Esophagus squamous epithelium (tissue), 5 donors: ENCODE data around the gene MYO19. TPM values are rescaled to one million over a fixed set of nuclear protein-coding genes. Genes with fewer than 3 reads are reported as not detected.
A peak's percentile ranks its signal among the peaks of the same experiment; 100 is the strongest.
"Not testable (repeated sequence)": the region's sequence is repeated elsewhere in the genome, so short reads cannot be mapped to it uniquely, and the experiment has no call there.

ENCODE experiments used
- DNase-seq: peaks from one replicate; lab custom pipeline; 2025; lab: John Stamatoyannopoulos, UW
- H3K27ac ChIP-seq, 4 donors: fragments of 200-600 bp; sonication (generic); one replicate each; pipeline ENCODE4 v1.5.1; 2016 to 2019; ENCODE audit warnings: mild to moderate bottlenecking in 1 of 4
- H3K27me3 ChIP-seq, 4 donors: fragments of 200-600 bp; sonication (generic); 1 replicate in 3 of 4; 2 replicates in 1 of 4; pipeline versions ENCODE4 v1.5.1 to v1.6.0; 2017 to 2021; ENCODE audit warnings: antibody characterized with exemption in 1 of 4
- H3K36me3 ChIP-seq, 3 donors: fragments of 200-600 bp; sonication (generic); one replicate each; pipeline ENCODE4 v1.5.1; 2016 to 2019
- H3K4me1 ChIP-seq, 3 donors: fragments of 200-600 bp; sonication (generic); one replicate each; pipeline ENCODE4 v1.5.1; 2017 to 2019
- H3K4me3 ChIP-seq, 4 donors: fragments of 200-600 bp; sonication (generic); 1 replicate in 3 of 4; 2 replicates in 1 of 4; pipeline ENCODE4 v1.5.1; 2016 to 2019; ENCODE audit warnings: mild to moderate bottlenecking in 2 of 4, moderate library complexity in 1 of 4
- H3K9me3 ChIP-seq, 3 donors: fragments of 200-600 bp; sonication (generic); one replicate each; pipeline ENCODE4 v1.5.1; 2016 to 2019
- CTCF ChIP-seq, 6 experiments: fragments of 450-650 bp in 4 of 6; fragments of 200-600 bp in 2 of 6; sonication (generic) in 2 of 6; IDR thresholded peaks; one replicate each; pipeline ENCODE4 v1.5.1; 2016 to 2019; ENCODE audit warnings: antibody characterized with exemption in 6 of 6, mild to moderate bottlenecking in 4 of 6, moderate library complexity in 4 of 6
- POLR2A ChIP-seq, 4 donors: fragments of 450-650 bp; IDR thresholded peaks; one replicate each; pipeline ENCODE4 v1.6.1; 2017; ENCODE audit warnings: antibody characterized with exemption in 4 of 4, mild to moderate bottlenecking in 4 of 4, moderate library complexity in 3 of 4
- WGBS, 2 donors: methylation state at CpG; one replicate each; pipeline ENCODE4 v1.1.5; 2018; 5-methylcytosine and 5-hydroxymethylcytosine counted together
- intact Hi-C: fragments of 100-400 bp; cut with DNase I; formaldehyde crosslinking; loops from one replicate; pipeline ENCODE4 v1.15.0; 2022
- small RNA-seq, 4 donors: library from RNA; depleted of rRNA; stranded (forward); fragments of <200 nt; gene quantifications; one replicate each; pipeline ENCODE3, GENCODE V24; 2016
- total RNA-seq, 4 donors: library from RNA; depleted of rRNA; stranded (reverse); fragments of >200 nt; gene quantifications; one replicate each; pipeline ENCODE4 v1.1.0, GENCODE V29; 2016
- donor health status: DM: yes; HTN: yes; CAD: no.

The MYO19 gene
- total RNA-seq, 4 donors from 2014 or later: 46.4 to 124 (median 88.5) TPM

- Histone ChIP-seq H3K9me3 (no peaks in the 10 kb centered on the region), H3K27ac (no peak overlapping the region), H3K4me1 (peaks cover 0 to 6% (median 0%) of the 10 kb centered on the region in 3 donors), H3K27me3 (peaks cover 0 to 76% (median 4%) of the 10 kb centered on the region in 4 donors), H3K36me3 (no peaks in the 10 kb centered on the region), H3K4me3 (no peak overlapping the region)
- DNase-seq: no peak
- TF ChIP-seq POLR2A (IDR thresholded peaks at IDR 0.05) (no peak), CTCF (IDR thresholded peaks at IDR 0.05) (no peak)
- 46 to 55% methylated on average over 5 of the region's 5 CpGs for WGBS, 2 donors
- intact Hi-C loops: no loop called here
These were observed 74.3 kb downstream of the MYO19 start for GRCh38 chr17:36460265-36460937.

DNA sequence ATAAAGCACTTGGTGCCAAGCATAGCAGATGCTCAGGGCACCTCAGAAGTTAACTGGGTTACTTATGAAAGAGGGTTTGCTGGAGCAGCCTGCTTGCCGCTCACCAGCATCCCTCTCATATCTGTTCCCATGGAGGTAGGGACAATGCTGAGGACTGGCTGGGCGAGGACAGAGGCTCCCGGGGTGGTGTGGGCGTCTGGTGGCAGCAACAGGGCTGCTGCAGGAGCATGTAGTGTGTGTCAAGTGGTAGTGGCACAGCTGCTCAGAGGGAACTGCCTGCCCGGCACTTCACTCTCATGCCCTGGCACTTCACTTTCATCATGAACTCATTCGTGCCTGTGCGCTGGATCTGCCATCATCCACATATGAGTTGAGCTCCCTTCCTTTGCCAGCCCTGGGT lies 75.1 kb downstream of the MYO19 start:
- Histone ChIP-seq H3K27ac (no peak overlapping the region), H3K36me3 (no peaks in the 10 kb centered on the region), H3K4me1 (peaks cover 0 to 6% (median 0%) of the 10 kb centered on the region in 3 donors), H3K9me3 (no peaks in the 10 kb centered on the region), H3K4me3 (no peak overlapping the region), H3K27me3 (peaks cover 0 to 68% (median 2%) of the 10 kb centered on the region in 4 donors)
- 80 to 83% methylated on average over 1 to 2 of the region's 7 CpGs for WGBS, 2 donors
- TF ChIP-seq CTCF (IDR thresholded peaks at IDR 0.05) (no peak), POLR2A (IDR thresholded peaks at IDR 0.05) (no peak)
- no peak for DNase-seq
- intact Hi-C loops: no loop called here

- 78 to 100% methylated on average over 3 to 5 of the region's 5 CpGs for WGBS, 2 donors
- Histone ChIP-seq H3K36me3 (no peaks in the 10 kb centered on the region), H3K9me3 (no peaks in the 10 kb centered on the region), H3K4me3 (no peak overlapping the region), H3K27ac (no peak overlapping the region), H3K4me1 (peaks cover 0 to 4% (median 0%) of the 10 kb centered on the region in 3 donors), H3K27me3 (peaks cover 0 to 63% (median 0%) of the 10 kb centered on the region in 4 donors)
- DNase-seq: no peak
- intact Hi-C loops: no loop called here
- TF ChIP-seq CTCF (IDR thresholded peaks at IDR 0.05) (no peak), POLR2A (IDR thresholded peaks at IDR 0.05) (no peak)
These were observed 75.6 kb downstream of the MYO19 start for GRCh38 chr17:36459045-36459444.

- H3K4me3 ChIP-seq, intact Hi-C loops, H3K36me3 ChIP-seq, H3K27ac ChIP-seq, DNase-seq, H3K4me1 ChIP-seq, H3K9me3 ChIP-seq: not testable (repeated sequence)
- H3K27me3 ChIP-seq: peaks cover 0 to 50% (median 0%) of the 10 kb centered on the region in 4 donors
- WGBS, 2 donors: 63% methylated on average over 2 of the region's 9 CpGs; no CpG with 5 or more reads in 1 of the 2 donors
These were observed 77.0 kb downstream of the MYO19 start for GRCh38 chr17:36457701-36458100.

DNA sequence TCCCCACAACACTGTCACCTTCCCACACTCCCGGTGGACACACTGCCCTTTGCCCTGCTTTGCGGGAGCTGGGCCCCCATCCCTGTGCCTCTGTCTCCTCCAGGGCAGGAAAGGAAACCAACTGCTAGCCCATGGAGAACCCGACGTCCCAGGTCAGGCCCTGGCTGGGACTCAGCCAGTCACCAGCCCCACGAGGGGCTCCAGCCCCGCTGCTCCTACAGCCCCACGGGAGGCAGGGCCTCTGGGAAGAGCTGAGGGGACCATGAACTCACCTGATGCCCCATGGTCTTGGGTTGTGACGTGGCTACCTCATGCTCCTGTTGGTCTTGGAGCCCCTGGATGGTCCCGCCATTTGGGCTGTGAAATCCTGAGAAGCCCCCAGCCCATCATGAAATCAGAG lies 81.8 kb downstream of the MYO19 start:
- DNase-seq, H3K36me3 ChIP-seq, intact Hi-C loops, H3K27ac ChIP-seq, H3K4me1 ChIP-seq, H3K9me3 ChIP-seq, H3K27me3 ChIP-seq, H3K4me3 ChIP-seq: not testable (repeated sequence)
- no CpG with 5 or more reads among the region's 9 CpGs for WGBS, 2 donors

- H3K4me1 ChIP-seq, H3K4me3 ChIP-seq, H3K27ac ChIP-seq, H3K9me3 ChIP-seq, DNase-seq, H3K36me3 ChIP-seq, intact Hi-C loops, H3K27me3 ChIP-seq: not testable (repeated sequence)
- WGBS, 2 donors: no CpG with 5 or more reads among the region's 15 CpGs
- TF ChIP-seq CTCF (IDR thresholded peaks at IDR 0.05): peak in 1 of 6 experiments; percentile 37
These were observed 84.7 kb downstream of the MYO19 start for GRCh38 chr17:36449997-36450396.

Small RNA genes lying within 50 kb of the gene (small RNA-seq; reads per million reads assigned to genes)
- gene RNA5SP439: 0 reads per million in 4 donors

Other genes with a start within 250 kb of the MYO19 start
- 1 to 10 TPM in 1 of 4 donors, not detected in 3; 2.9 TPM for gene TBC1D3G, start 211.0 kb downstream of the MYO19 start, total RNA-seq
- not detected for gene TBC1D3H, start 146.4 kb downstream of the MYO19 start, total RNA-seq
- 10 to 100 TPM; 13.8 to 38.6 (median 29.2) TPM for gene ZNHIT3, start 48.2 kb downstream of the MYO19 start, total RNA-seq
- gene PIGW, start 119 bp upstream of the MYO19 start, total RNA-seq: 10 to 100 TPM in 1 of 4 donors, 1 to 10 TPM in 3; 6.9 to 11.0 (median 9.0) TPM
- gene GGNBP2, start 10.1 kb upstream of the MYO19 start, total RNA-seq: 10 to 100 TPM; 32.8 to 59.3 (median 46.3) TPM
- 10 to 100 TPM in 2 of 4 donors, 1 to 10 TPM in 2; 9.0 to 11.1 (median 10.2) TPM for gene DHRS11, start 57.0 kb upstream of the MYO19 start, total RNA-seq
- gene MRM1, start 66.7 kb upstream of the MYO19 start, total RNA-seq: 10 to 100 TPM in 1 of 4 donors, 1 to 10 TPM in 3; 5.9 to 10.1 (median 7.0) TPM